Smooth muscle cell of the pulmonary artery (primary cell): ENCODE results near the gene ARX. TPM values are rescaled to one million over a fixed set of nuclear protein-coding genes. Genes with fewer than 3 reads are reported as not detected.

Experiments
- total RNA-seq: library from RNA; depleted of rRNA; stranded (reverse); fragments of >200 nt; gene quantifications from 2 replicates; pipeline ENCODE4 v1.2.3, GENCODE V29; 2014

The ARX gene
- total RNA-seq, result not detected in 2 replicates

GRCh38 chrX:25015486-25016360 is at the start of gene ARX:
TSS of gene ARX (minus strand) at chrX:25015965. CDS start at chrX:25015737, 228 bp downstream.

